ENCODE results near the gene SCRN2.

SCRN2 gene

DNA sequence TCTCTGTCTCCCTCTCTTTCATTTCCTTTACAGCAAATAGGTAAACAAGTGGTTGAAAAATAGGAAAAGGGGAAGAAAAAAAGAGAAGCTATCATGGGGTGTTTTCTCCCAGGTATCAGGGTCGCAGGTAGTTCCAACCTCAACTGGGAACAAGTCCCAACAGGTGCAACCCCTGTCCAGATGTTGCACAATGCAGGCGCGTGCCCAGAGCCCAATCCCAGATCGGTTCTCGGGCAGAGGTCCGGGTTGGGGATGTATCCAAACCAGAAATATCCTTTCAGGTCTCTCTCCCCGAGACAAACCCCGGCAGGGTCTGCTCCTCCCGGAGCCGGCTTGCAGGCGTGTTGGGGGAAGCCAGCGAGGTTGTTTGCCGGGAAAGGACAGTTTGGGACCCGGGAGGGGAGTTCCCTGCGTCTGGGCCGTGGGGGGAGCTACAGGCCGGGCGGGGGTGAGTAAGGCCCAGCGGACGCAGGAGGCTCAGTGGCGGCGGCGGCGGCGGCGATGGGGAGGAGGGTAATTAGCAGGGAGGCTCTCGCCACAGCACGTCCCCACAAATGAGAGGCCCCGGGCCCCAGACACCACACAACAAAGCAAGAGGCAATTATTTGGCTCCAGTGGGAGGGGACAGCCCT is 31.1 kb upstream of the SCRN2 start:
- DNase-seq (ENCODE audit: low read depth) = no peak

DNA sequence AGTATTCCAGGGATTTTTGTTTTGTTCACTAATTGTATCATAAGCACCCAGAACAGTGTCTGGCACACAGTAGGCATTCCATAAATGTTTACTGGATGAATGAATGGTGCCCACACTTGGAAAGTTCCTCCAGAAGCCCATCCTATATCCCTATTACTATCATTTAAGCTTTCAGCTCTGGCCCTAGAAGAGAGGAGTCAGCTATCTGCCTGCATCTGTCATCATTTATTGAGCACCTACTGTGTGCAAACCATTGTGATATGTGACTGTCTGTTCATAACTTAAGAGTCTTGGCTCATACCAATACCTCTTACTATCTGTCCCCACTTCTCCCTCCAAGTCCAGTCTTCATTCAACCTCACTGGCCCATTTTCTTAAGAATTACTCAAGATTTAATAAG is 30.0 kb upstream of the SCRN2 start:
- no peak for DNase-seq (ENCODE audit: low read depth)

DNA sequence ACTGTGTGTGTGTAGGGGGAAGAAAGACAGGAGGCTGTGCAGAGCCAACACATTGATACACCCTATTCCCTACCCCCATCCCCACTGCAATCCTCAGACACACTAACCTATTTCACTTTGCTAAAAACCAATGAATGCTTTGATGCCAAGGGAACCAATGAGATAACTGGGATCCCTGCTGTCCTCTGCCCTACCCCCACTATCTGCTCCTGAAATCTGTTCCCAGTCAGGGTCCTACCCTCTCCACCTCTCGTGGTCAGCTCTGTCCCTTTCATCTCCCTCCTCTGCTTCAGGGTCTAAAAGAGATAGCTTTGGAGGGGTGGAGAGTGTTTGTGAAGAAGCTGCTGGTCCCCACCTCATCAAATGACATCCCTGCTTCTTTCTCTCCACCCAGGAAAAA is 29.0 kb upstream of the SCRN2 start:
- DNase-seq (ENCODE audit: low read depth) = no peak

DNA sequence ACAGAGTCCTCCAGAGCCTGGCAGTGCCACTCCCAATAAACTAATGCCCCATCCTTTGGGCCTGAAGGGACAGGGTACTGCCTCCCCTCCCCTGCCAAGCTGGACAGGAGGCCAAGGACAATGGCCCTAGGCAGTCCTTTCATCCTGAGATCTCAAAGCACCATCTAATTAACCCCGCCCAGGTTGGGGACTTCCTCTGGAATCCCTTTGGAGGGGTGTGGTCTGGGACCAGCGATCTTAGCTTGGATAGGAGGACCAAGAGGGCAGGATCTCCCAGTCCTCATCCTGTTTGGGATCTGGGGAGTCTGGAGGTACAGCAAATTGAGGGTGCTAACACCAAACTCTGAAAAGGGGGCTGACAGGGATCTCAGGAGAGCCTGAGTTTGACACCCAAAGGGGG is 28.0 kb upstream of the SCRN2 start:
- DNase-seq (ENCODE audit: low read depth) = no peak

DNA sequence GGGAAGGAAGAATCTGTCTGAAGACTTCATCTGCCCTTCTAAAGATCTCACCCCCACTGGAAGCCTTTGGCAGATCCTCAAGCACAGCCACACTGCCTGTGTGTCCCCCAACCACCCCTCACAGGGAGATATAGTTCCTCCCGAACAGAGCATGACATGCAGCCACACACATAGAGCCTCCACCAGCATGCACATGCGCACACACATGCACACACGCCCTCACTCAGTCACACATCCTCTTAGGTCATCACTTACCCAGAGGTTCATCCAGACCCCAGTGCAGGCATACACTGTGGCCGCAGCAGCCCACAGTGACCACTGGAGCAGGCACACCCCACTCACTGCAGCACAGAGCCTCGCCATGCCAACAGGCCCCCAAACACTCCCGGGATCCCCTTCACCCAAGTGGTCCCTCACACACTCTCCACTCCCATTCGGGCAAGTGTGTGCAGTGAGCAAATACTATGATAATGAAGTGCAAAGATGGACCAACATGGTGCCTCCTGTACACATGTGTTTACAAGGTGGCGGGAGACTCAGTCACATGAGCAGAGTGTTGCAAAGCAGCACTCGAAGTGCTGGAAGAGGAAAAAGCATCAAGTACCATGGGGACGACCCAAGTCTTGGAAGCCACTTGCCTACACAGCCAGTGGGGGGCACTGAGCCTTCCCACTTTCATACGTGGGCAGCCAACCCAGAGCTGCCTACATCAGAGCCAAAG is 26.9 kb upstream of the SCRN2 start:
- no peak for DNase-seq (ENCODE audit: low read depth)

DNA sequence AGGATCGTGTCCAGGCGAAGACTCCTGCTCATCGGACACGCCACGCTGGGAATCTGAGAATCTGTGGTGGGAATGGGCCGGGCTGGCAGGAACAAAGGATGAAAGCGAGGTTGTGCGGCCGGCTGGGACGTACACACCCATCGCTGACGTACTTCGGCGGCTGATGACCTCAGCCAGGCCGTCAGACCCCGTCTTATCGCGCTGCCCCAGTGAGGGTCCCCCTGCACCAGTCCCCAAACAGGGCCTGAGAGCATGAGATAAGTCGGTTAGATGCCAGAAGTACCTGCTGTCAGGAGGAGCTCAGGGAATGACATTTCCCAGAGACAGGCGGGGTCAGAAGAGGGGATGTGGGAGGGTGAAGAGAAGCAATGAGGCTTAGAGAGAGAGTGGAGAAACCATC is 25.9 kb upstream of the SCRN2 start:
- no peak for DNase-seq (ENCODE audit: low read depth)

DNA sequence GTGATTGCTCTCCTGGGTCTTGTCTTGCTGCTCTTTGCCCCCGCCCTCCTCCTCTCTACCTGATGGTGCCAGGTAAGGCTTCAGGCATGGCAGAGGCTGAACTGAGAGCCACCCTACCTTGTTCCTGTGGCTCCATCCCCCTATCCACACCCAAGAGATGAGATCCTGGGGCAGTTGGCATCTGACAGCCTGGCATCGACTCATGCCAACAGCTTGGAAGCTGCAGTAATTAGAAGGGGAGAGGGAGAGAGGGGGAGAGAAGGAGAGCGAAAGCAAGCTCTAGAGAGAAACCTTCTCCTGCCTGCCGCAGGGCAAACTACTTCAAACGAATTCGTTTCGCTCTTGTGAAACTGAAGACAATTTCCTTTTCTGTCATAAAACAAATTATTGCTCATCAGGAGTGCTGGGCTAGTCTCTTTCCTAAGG is 23.7 kb upstream of the SCRN2 start:
- no peak for DNase-seq (ENCODE audit: low read depth)

DNA sequence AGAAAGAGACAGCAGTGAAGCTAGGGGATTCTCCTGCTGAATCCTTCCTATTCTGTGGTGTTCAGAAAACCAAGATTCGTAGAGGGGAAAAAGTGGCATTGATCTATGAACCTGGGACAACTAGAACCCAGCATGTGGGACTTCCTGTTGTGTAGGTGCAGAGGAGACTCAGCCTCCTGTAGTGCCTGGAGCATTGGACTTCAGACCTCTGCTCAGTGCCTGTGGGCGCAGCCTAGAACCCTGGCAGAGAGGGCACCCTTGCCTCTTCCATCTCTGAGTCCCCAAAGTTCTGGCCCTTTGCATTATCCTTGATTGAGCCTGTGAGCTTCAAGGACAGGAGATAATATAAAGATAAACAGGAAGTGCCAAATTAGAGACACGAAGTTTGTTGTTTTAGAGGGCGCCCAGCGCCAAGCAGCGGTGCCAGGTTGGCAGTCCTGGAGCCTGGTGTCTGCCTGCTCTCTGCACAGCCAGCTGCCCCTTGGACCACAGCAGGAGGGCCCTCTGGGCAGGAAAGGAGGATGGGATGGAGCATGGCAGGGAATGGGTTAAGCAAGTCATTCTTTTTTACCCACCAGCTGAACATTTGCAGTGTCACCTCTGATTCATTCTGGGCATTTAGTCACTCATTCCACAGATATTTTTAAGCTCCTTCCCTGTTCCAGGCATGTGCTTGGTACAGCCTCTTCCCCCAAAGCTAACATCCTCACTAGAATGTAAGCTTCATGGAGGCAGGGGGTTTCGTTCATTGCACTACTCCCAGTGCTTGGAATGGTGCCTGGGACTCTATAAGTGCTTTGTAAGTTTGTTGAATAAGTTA is 21.8 kb upstream of the SCRN2 start:
- DNase-seq (ENCODE audit: low read depth) = no peak

DNA sequence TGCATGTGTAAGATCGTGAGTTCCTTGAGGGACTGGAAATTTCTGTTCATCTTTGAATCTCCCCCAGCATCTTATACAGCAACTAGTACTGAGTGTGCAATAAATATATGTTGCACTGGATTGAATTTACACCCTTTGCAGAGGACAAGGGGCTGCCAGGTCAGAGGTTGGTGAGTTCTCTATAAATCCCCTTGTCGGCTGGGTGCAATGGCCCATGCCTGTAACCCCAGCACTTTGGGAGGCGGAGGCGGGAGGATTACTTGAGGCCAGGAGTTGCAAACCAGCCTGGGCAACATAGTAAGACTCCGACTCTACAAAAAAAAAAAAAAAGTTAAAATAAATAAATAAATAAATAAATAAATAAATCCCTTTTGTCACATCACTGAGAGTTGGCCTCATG is 19.3 kb upstream of the SCRN2 start:
- DNase-seq (ENCODE audit: low read depth) = no peak

DNA sequence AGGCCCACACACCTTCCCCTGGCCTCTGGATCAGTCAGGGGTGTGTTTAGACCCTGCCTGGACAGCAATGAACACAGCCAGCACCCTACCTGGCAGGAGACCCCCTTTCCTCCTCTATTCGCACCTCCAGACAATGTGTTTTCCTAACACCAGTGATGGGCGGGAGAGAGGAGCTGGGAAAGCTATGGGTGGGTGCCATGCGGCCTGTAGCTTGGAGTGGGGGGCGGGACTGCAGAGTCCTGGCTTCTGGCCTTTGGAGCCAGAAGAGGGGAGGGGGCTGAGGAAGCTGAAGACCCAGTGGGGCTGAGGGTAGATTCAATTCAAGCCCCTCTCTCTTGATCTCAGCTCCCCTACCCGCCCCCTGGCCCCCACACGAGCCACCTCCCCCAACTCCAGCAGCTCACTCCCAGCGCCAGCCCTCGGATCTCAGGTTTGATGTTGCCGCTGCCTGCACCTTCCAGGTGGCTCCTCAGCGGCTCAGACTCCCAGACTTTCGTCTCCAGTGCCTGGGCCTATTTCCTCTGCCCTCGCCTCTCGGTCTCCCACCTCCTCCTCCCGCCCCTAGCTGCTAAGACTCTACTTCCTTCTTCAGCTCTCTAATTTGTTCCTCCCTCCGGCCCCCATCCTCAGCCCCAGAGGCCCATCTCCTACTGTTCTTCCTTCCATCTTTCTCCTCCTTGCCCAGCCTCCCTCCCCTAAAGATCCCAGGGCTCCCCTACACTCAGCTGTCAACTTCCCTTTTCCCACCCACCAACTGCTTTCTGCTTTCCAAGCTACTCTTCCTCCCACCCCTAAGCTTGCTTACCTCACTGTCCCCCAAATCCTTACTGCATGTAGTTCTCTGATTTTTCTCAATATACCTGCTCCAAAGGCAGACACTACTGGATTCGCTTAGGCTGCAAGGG is 16.7 kb upstream of the SCRN2 start:
- no peak for DNase-seq (ENCODE audit: low read depth)

DNA sequence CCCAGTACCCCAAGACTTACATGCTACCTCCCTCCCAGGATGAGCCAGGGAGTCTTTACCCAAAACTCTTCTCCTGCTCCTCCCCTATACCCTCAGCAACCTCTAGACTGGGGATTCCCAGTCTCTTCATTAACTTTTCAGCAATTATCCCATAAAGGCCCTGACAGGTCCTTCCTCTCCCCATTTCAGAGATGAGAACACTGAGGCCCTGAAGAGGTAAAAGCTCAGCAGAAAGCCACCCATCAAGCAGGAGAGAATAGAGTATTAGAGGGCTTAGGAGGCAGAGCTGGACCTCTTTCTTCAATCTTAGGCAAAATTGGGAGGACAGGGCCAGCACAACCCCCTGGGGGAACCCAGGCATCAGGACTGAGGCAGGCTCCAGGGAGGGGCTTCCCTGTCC is 15.8 kb upstream of the SCRN2 start:
- no peak for DNase-seq (ENCODE audit: low read depth)

DNA sequence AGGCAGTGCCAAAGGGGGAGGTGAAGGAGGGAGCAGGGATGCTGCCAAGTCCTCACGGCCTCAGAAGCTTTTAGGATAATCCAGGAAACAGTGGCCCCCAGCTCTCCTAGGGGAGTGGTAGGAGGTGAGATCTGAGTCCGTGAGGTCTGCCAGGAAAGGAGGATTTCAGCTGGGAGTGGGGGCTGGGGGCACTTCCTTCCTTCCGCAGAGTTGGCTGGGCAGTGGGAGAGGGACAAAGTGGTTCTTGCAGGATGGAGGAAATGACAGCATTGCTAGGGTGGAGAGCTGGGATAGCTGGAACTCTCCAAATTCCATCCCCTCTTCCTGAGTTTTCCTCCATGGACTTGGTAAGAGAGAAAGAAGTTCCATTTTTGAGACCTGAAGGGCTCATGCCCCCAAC is 14.7 kb upstream of the SCRN2 start:
- no peak for DNase-seq (ENCODE audit: low read depth)

DNA sequence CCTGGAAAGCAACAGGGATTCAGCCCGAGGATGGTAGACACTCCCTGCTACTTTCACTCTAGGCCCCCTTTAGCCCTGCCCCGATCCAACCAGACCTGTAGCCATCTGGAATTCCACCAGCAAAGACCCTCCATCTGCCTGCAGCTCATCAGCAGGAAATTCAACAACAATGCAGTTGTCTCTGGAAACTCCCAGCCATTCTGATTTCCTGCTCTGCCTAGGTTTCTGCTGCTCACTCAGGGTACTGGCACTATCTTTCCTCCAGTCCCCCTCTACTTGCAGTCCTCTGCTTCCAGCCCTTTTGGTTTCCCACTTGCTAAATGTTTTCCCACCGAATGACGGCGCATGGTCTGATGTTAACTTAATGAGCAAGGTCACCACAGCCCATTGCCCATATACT is 12.5 kb upstream of the SCRN2 start:
- DNase-seq (ENCODE audit: low read depth) = no peak

DNA sequence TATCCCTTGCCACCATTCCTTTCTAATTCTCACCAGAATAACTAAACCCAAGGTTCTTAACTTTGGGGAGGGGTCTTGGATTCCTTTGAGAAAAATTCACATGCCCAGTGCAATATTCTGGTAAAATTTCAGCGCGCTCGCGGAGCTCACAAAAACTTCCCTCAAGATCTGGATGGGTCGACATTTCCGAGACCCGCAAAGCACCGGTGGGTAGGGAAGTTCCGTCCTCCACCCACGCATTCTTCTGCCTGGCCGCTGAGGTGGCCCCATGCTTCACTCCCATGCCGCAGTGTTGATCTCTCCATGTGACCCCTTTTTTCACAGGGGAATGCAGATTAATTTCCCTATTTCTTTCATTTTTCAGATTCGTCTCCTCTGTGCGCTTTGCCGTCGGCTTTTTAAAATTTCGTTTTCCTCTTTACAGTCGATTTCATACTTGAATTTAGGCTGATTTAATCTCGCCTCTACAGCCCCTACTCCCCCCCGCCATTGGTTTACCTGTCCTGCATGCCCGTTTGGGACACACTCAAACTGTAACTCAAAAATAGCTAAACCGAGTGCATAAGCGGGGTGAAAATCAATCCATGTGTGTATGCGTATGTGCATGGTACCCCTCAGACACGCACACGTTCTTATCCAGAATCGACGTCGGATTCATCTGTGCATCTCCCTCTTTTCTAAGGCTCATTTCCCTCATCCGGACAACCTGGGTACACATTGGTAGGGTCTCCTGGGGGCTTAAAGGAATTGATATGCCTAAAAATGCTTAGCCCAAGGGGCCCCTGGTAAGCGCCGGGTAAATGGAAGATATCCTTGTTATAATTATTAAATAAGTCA is 11.3 kb upstream of the SCRN2 start:
- DNase-seq (ENCODE audit: low read depth) = no peak

DNA sequence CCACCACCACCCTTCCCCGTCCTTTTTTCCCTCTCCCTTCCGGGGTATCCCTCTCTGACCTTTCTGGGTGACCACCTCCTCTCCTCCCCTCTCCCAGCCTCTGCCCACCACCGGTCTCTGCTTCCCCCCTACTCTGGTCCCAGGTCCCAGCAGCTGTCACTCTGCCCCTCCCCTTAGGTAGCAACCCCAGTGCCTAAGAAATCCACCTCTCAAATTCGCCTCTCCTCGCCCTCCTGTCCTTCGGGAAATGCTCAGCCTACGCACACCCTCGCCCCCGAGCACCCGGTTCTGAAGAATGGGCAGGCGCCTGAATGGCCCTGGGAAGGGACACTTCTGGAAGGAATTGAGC is 10.7 kb upstream of the SCRN2 start:
- DNase-seq (ENCODE audit: low read depth) = no peak

DNA sequence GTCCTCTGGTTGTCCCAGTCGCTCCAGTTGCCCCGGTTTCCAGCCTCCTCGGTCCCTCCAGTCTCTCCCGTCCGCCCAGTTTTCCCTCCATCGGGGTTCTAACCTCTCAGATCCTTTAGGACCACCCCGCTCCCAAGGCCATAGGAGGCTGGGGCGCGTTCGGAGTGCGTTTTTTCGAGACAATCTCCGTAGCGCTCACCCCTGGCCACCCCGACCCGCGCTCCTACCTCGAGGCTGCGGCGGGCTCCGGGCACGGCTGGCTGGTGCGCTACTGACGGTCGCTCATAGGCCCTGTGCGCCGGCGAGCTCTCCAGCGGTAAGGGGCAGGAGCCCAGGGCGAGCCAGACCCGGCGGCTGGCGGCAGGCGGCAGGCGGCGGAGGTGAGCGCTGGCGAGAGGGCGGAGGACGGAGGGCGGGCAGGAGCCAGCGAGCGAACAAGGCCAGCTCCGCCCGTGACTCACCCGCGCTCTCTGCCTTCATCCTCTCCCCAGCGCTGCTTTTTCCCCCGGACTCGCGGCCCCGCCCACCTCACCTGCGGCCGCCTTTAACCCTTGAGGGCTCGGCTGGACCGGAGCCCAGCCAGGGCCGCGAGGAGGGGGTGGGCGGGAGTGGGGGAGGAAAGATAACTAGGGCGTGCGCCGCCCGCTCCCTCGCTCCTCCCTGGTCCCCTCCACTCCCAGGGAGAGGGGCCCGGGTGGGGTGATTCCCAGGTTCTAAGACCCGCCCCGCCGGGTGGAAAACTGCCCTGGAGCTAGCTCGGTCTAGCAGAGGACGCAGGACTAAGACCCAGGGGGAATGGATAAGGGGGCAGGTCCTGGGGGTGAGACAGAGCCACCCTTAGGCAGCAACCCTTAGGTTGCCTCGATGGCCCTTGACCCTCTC is 9.9 kb upstream of the SCRN2 start, which contains the start of gene SP6:
SP6 (minus strand) TSS at position 472 of the 882 bp plus-strand sequence. CDS start 2,734 bp downstream, outside the sequence.
- peak; percentile 49 for DNase-seq (ENCODE audit: low read depth)

DNA sequence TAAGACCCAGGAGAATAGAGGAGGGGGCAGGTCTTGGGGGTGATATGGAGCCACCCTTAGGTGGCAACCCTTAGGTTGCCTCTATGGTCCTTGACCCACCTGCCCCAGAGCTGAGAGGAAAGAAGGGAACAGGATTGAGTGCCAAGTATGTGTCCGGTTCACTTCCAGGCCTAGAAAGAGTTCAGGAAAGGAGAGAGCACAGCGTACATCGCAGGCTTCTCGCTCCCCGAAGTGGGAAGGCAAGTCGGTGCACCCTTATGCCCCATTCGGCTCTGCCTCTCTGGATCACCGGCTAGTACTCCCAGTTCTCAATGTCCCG is 9.3 kb upstream of the SCRN2 start:
- no peak for DNase-seq (ENCODE audit: low read depth)

DNA sequence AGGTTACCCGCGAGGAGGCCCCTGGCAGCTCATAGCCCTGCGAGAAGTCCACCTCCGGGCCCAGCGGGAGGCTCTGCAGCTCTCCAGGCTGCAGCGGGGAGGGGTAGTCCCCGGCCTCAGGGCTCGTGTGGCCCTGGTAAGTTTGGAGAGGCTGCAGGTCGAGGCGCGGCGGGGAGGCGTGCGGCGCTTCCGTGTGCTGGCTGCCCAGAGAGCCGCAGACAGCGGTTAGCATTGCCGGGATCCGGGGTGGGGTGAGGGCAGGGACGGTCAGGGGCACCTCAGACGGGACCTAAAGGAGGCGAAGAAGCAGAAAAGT is 7.1 kb upstream of the SCRN2 start:
- no peak for DNase-seq (ENCODE audit: low read depth)

DNA sequence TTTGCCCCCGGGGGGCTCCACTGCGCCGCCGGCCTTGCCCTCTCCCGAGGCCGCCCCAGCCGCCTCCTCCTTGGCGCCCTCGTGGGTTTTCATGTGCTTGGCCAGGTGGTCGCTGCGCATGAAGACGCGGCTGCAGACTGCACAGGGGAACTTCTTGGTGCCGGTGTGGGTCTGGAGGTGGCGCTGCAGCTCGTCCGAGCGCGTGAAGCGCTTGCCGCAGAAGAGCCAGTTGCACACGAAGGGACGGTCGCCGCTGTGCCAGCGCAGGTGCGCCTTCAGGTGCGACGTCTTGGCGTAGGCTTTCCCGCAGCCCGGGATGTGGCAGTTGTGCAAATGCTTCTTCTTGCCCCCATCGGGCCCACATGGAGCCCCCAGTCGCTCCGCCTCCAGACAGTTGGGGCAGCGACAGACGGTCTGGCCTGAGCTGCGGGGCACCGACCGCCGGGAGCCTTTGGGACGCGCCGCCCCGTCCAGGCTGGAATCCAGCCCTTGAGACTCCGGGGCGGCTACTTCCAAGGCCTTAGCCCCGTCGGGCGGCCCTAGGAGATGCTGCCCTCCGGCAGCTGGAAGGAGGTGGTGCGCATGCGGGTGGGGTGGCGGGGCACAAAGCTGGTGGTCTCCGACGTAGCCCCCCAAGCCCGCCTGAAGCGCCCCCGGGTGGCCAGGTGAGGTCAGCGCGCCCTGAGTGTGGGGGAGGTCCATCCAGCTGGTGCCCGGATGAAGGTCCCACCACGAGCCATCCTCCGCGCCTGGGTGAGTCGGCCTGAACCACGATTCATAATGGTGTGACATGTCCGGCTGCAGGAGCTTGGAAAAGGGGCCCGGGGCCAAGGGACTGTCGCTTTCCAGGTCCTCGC is 6.5 kb upstream of the SCRN2 start:
- no peak for DNase-seq (ENCODE audit: low read depth)
